OCI-LY3 (cell line): ENCODE data around the gene FSTL4.

ENCODE experiments used
- H2AFZ ChIP-seq: fragments of 200-600, 300-600 bp; shearing (Covaris generic); 2 replicates; pipeline ENCODE4 v1.6.0; 2014; ENCODE audit warnings: antibody characterized with exemption, low read depth, low read length
- H3K27ac ChIP-seq: fragments of 200-600, 300-600 bp; sonication (generic); 2 replicates; pipeline ENCODE4 v1.5.1; 2014; ENCODE audit warnings: mild to moderate bottlenecking, low read length, moderate library complexity, mixed read lengths
- H3K27me3 ChIP-seq: fragments of 200-600, 300-600 bp; sonication (generic); 2 replicates; pipeline ENCODE4 v1.6.1; 2014; ENCODE audit warnings: low read depth, low read length, mixed read lengths
- H3K36me3 ChIP-seq: fragments of 200-600, 300-600 bp; sonication (generic); replicated peaks from 2 replicates; pipeline ENCODE3; 2014; ENCODE audit warnings: low read depth, low read length, mixed read lengths
- H3K4me1 ChIP-seq: fragments of 300-600, 200-600 bp; sonication (generic); 2 replicates; pipeline ENCODE4 v1.6.1; 2014; ENCODE audit warnings: low read length, mixed read lengths
- H3K4me2 ChIP-seq: fragments of 200-600, 300-600 bp; sonication (generic); 2 replicates; pipeline ENCODE4 v1.6.1; 2014; ENCODE audit warnings: low read length, mixed read lengths
- H3K4me3 ChIP-seq: fragments of 300-600, 200-600 bp; sonication (generic); 2 replicates; pipeline ENCODE4 v1.5.1; 2014; ENCODE audit warnings: antibody characterized with exemption, mild to moderate bottlenecking, low read length, moderate library complexity
- H3K79me2 ChIP-seq: fragments of 300-600, 200-600 bp; shearing (Covaris generic); 2 replicates; pipeline ENCODE4 v1.6.1; 2014; ENCODE audit warnings: mild to moderate bottlenecking, low read length, mixed read lengths
- H3K9ac ChIP-seq: fragments of 300-600, 200-600 bp; shearing (Covaris generic); 2 replicates; pipeline ENCODE4 v1.6.0; 2014; ENCODE audit warnings: mild to moderate bottlenecking, low read length, moderate library complexity
- H3K9me3 ChIP-seq: fragments of 200-600, 300-600 bp; shearing (Covaris generic); 2 replicates; pipeline ENCODE4 v1.6.1; 2014; ENCODE audit warnings: low read length, mixed read lengths; ENCODE audit not compliant: insufficient read depth
- H4K20me1 ChIP-seq: fragments of 200-600, 300-600 bp; sonication (generic); 2 replicates; pipeline ENCODE4 v1.6.1; 2016; ENCODE audit warnings: low read length, mixed read lengths; ENCODE audit not compliant: insufficient read depth
- EZH2phosphoT487 ChIP-seq: fragments of 200-600 bp; shearing (Covaris generic); IDR thresholded peaks from 2 replicates; pipeline ENCODE4 v1.6.1; 2018; ENCODE audit warnings: antibody characterized with exemption, mixed run types, low read depth
- TF ChIP-seq, protein P1 (sequence below): fragments of 200-600, 300-600 bp; sonication (generic); IDR thresholded peaks from 2 replicates; pipeline ENCODE4 v1.5.1; 2014; ENCODE audit warnings: antibody characterized with exemption, low read length, low read depth

The FSTL4 gene

GRCh38 chr5:133359861-133360260 lies 252.5 kb downstream of the FSTL4 start:
- no peak overlapping the region for H3K4me3 ChIP-seq
- no peak overlapping the region for H2AFZ ChIP-seq
- H3K79me2 ChIP-seq, result no peaks in the 10 kb centered on the region
- no peaks in the 10 kb centered on the region for H4K20me1 ChIP-seq
- no peaks in the 10 kb centered on the region for H3K4me1 ChIP-seq
- H3K4me2 ChIP-seq, result no peak overlapping the region
- H3K9ac ChIP-seq, result no peak overlapping the region
- H3K36me3 ChIP-seq, result no peaks in the 10 kb centered on the region
- H3K27me3 ChIP-seq, result no peaks in the 10 kb centered on the region
- no peak overlapping the region for H3K27ac ChIP-seq
- TF ChIP-seq, protein P1, sequence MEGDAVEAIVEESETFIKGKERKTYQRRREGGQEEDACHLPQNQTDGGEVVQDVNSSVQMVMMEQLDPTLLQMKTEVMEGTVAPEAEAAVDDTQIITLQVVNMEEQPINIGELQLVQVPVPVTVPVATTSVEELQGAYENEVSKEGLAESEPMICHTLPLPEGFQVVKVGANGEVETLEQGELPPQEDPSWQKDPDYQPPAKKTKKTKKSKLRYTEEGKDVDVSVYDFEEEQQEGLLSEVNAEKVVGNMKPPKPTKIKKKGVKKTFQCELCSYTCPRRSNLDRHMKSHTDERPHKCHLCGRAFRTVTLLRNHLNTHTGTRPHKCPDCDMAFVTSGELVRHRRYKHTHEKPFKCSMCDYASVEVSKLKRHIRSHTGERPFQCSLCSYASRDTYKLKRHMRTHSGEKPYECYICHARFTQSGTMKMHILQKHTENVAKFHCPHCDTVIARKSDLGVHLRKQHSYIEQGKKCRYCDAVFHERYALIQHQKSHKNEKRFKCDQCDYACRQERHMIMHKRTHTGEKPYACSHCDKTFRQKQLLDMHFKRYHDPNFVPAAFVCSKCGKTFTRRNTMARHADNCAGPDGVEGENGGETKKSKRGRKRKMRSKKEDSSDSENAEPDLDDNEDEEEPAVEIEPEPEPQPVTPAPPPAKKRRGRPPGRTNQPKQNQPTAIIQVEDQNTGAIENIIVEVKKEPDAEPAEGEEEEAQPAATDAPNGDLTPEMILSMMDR, result no peak
- no peak for TF ChIP-seq EZH2phosphoT487
- no peaks in the 10 kb centered on the region for H3K9me3 ChIP-seq

GRCh38 chr5:133358271-133358670 lies 254.1 kb downstream of the FSTL4 start:
- H3K9me3 ChIP-seq, result no peaks in the 10 kb centered on the region
- no peak for TF ChIP-seq EZH2phosphoT487
- TF ChIP-seq, protein P1, result no peak
- no peaks in the 10 kb centered on the region for H3K36me3 ChIP-seq
- no peak overlapping the region for H3K4me3 ChIP-seq
- no peaks in the 10 kb centered on the region for H3K4me1 ChIP-seq
- H3K4me2 ChIP-seq, result no peak overlapping the region
- H3K79me2 ChIP-seq, result no peaks in the 10 kb centered on the region
- no peak overlapping the region for H2AFZ ChIP-seq
- H3K9ac ChIP-seq, result no peak overlapping the region
- no peak overlapping the region for H3K27ac ChIP-seq
- no peaks in the 10 kb centered on the region for H4K20me1 ChIP-seq
- no peaks in the 10 kb centered on the region for H3K27me3 ChIP-seq

GRCh38 chr5:133357758-133358157 lies 254.6 kb downstream of the FSTL4 start:
- H3K4me1 ChIP-seq, result no peaks in the 10 kb centered on the region
- H4K20me1 ChIP-seq, result no peaks in the 10 kb centered on the region
- TF ChIP-seq EZH2phosphoT487, result no peak
- TF ChIP-seq, protein P1, result no peak
- no peak overlapping the region for H3K4me2 ChIP-seq
- no peak overlapping the region for H3K4me3 ChIP-seq
- no peaks in the 10 kb centered on the region for H3K27me3 ChIP-seq
- H3K36me3 ChIP-seq, result no peaks in the 10 kb centered on the region
- H2AFZ ChIP-seq, result no peak overlapping the region
- H3K9me3 ChIP-seq, result no peaks in the 10 kb centered on the region
- no peak overlapping the region for H3K9ac ChIP-seq
- no peaks in the 10 kb centered on the region for H3K79me2 ChIP-seq
- no peak overlapping the region for H3K27ac ChIP-seq

- no peaks in the 10 kb centered on the region for H3K9me3 ChIP-seq
Measured at GRCh38 chr5:133356984-133357421, 255.3 kb downstream of the FSTL4 start.

More at GRCh38 chr5:133356984-133357421, 255.3 kb downstream of the FSTL4 start:
- no peak overlapping the region for H3K27ac ChIP-seq
- no peaks in the 10 kb centered on the region for H4K20me1 ChIP-seq
- H3K4me2 ChIP-seq, result no peak overlapping the region
- H2AFZ ChIP-seq, result no peak overlapping the region
- H3K4me3 ChIP-seq, result no peak overlapping the region
- no peaks in the 10 kb centered on the region for H3K36me3 ChIP-seq
- no peaks in the 10 kb centered on the region for H3K4me1 ChIP-seq
- no peak overlapping the region for H3K9ac ChIP-seq
- no peak for TF ChIP-seq EZH2phosphoT487
- TF ChIP-seq, protein P1, result no peak
- H3K79me2 ChIP-seq, result no peaks in the 10 kb centered on the region
- H3K27me3 ChIP-seq, result no peaks in the 10 kb centered on the region
